GM12865 (cell line): Measurements from ENCODE around the gene ASGR1.
"Not testable (repeated sequence)": the region's sequence is repeated elsewhere in the genome, so short reads cannot be mapped to it uniquely, and the experiment has no call there.

Source experiments
- DNase-seq: peaks from one replicate; pipeline ENCODE4 v3.0.0; 2010; ENCODE audit warnings: low read depth
- H3K4me3 ChIP-seq: 2 replicates; pipeline ENCODE4 v1.5.1; 2011; ENCODE audit warnings: mild to moderate bottlenecking, low read depth, low read length, control low read depth
- CTCF ChIP-seq: IDR thresholded peaks from 2 replicates; pipeline ENCODE4 v1.5.1; 2011; ENCODE audit warnings: low read length, control low read depth, low read depth, inconsistent platforms; ENCODE audit not compliant: insufficient read depth; ENCODE audit errors: missing control alignments

ASGR1 gene

GRCh38 chr17:7184647-7185046, 5.5 kb upstream of the ASGR1 start:
- DNase-seq = no peak
- no peak for TF ChIP-seq CTCF
- H3K4me3 ChIP-seq = no peak overlapping the region

DNA sequence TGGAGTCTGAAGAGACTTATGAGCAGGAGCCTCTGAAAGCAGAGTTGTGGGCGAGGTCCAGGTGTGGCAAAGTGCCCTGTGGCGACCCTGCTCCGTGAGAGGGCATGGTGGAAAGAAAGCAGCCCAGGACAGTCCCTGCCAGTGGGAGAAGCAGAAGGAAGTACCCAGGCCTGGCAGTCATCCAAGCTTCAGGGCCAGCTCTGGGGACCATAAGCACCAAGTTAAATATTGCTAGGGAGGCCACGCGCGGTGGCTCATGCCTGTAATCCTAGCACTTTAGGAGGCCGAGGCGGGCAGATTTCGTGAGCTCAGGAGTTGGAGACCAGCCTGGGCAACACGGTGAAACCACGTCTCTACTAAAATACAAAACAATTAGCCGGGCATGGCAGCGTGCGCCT, 4.9 kb upstream of the ASGR1 start:
- TF ChIP-seq CTCF = no peak
- H3K4me3 ChIP-seq = no peak overlapping the region
- no peak for DNase-seq

DNA sequence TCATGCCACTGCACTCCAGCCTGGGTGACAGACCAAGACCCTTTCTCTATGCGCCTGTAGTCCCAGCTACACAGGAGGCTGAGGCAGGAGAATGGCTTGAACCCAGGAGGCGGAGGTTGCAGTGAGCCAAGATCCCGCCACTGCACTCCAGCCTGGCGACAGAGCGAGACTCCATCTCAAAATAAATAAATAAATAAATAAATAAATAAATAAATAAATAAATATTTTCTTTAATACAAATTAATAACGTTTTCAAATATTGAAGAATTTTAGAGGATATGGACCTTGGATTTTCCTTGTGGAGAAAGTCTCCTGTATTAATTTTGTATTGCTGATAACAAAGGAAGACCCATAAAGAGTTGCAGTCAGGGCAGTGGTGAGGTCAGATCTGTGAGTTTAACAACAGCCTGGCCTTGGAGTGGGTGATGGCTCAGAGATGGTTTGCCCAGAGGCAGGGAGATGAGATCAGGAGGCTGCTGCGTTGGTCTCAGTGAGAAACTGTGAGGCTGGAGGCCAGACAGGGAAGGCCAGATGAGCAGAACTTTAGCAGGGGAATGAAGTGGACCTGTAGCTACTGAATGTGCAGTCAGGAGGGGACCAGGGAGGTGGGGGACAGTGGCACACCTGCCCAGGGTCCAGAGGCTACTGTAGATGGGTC, 4.4 kb upstream of the ASGR1 start:
- TF ChIP-seq CTCF = no peak
- no peak overlapping the region for H3K4me3 ChIP-seq
- no peak for DNase-seq

- H3K4me3 ChIP-seq, DNase-seq: not testable (repeated sequence)
Observed at GRCh38 chr17:7182101-7182500, 2.9 kb upstream of the ASGR1 start.

GRCh38 chr17:7178973-7179316, 225 bp downstream of the ASGR1 start:
- TF ChIP-seq CTCF = no peak
- no peak for DNase-seq
- no peak overlapping the region for H3K4me3 ChIP-seq

DNA sequence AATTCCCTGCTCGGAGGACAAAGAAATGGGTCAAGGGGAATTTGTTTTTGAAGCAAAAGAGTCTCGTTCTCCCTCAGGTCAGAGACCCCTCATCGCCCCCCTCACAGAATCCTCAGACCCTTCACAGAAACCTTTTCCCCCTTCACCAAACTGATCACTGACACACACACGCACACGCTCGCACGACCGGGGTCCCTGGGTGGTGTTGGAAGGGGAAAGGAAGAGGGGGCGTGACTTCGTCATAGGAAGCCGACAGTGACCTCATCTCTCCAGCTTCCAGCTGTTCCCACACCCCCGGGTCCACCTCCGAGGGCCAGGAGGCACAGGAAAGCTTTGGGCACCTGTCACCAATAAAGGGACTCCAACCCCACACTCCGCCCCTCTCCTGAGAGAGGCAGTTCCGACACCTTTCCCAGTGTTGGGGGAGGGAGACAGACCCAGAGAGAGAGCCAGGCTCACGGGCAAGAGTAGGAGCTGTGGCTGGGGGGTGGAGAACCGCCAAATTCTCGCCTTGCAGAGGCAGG, 1.2 kb downstream of the ASGR1 start:
- no peak for TF ChIP-seq CTCF
- no peak for DNase-seq
- H3K4me3 ChIP-seq = no peak overlapping the region

GRCh38 chr17:7177191-7177953, 1.8 kb downstream of the ASGR1 start:
- H3K4me3 ChIP-seq = no peak overlapping the region
- DNase-seq = peak; percentile 53
- TF ChIP-seq CTCF = peak; percentile 88
